IMR-90 (cell line): ENCODE measurements around the gene ATP6AP1. TPM values are rescaled to one million over a fixed set of nuclear protein-coding genes. Genes with fewer than 3 reads are reported as not detected.

ENCODE experiments used
- ATAC-seq: fragments of 200-7000 bp; cut with Tn5 transposase; 2 replicates; pipeline ENCODE4 v1.9.1; 2020; ENCODE audit warnings: low read depth, mild to moderate bottlenecking, moderate library complexity
- BruUV-seq: library from RNA; stranded (reverse); fragments of 400-500 nt; replicated peaks from 2 replicates; lab custom pipeline; 2021; lab: Mats Ljungman, UMichigan
- CTCF ChIA-PET: fragments of 300-600 bp; formaldehyde crosslinking; extraction: SDS; loops from one replicate; lab custom pipeline; 2021; ENCODE audit warnings: antibody characterized with exemption; lab: Yijun Ruan, JAX
- POLR2A ChIA-PET: fragments of 300-600 bp; sonication (Branson Sonifier 250); formaldehyde crosslinking; loops from one replicate; lab custom pipeline; 2022; ENCODE audit warnings: antibody characterized with exemption; ENCODE audit not compliant: unreplicated experiment; lab: Charles Lee
- DNase-seq: peaks from one replicate; pipeline ENCODE4 v3.0.0; 2013
- H2AFZ ChIP-seq: replicated peaks from 2 replicates; pipeline ENCODE3; 2013; ENCODE audit warnings: low read length, mild to moderate bottlenecking; ENCODE audit not compliant: poor library complexity
- H2AK5ac ChIP-seq: 2 replicates; pipeline ENCODE4 v1.6.1; 2013; ENCODE audit warnings: low read depth, low read length, inconsistent platforms
- H2AK9ac ChIP-seq: replicated peaks from 2 replicates; pipeline ENCODE3; 2013; ENCODE audit warnings: mild to moderate bottlenecking, low read depth, low read length, moderate library complexity; ENCODE audit not compliant: poor library complexity
- H2BK120ac ChIP-seq: 2 replicates; pipeline ENCODE4 v1.6.1; 2013; ENCODE audit warnings: low read depth, low read length, inconsistent platforms
- H2BK15ac ChIP-seq: 3 replicates; pipeline ENCODE4 v1.6.1; 2013; ENCODE audit warnings: low read depth, low read length, inconsistent platforms
- H2BK20ac ChIP-seq: 2 replicates; pipeline ENCODE4 v1.6.1; 2013; ENCODE audit warnings: low read depth, mild to moderate bottlenecking, inconsistent platforms, low read length, moderate library complexity
- H2BK5ac ChIP-seq: 2 replicates; pipeline ENCODE4 v1.6.1; 2013; ENCODE audit warnings: mild to moderate bottlenecking, low read depth, low read length, inconsistent platforms; ENCODE audit not compliant: poor library complexity, severe bottlenecking
- H3K14ac ChIP-seq: replicated peaks from 2 replicates; pipeline ENCODE4 v1.6.1; 2013; ENCODE audit warnings: low read depth, low read length, inconsistent platforms
- H3K18ac ChIP-seq: 2 replicates; pipeline ENCODE4 v1.6.1; 2013; ENCODE audit warnings: low read depth, low read length, control low read depth
- H3K23ac ChIP-seq: 2 replicates; pipeline ENCODE4 v1.6.1; 2013; ENCODE audit warnings: low read depth, low read length, inconsistent platforms
- H3K27ac ChIP-seq: 2 replicates; pipeline ENCODE4 v1.5.1; 2013; ENCODE audit warnings: mild to moderate bottlenecking, control low read depth, low read length; ENCODE audit not compliant: insufficient read depth
- H3K27me3 ChIP-seq: 2 replicates; pipeline ENCODE4 v1.6.1; 2013; ENCODE audit warnings: low read length; ENCODE audit not compliant: control insufficient read depth, insufficient read depth
- H3K36me3 ChIP-seq: 2 replicates; pipeline ENCODE4 v1.6.1; 2013; ENCODE audit warnings: low read length, mixed read lengths; ENCODE audit not compliant: control insufficient read depth, insufficient read depth
- H3K4ac ChIP-seq: 2 replicates; pipeline ENCODE4 v1.6.1; 2013; ENCODE audit warnings: low read depth, low read length, inconsistent platforms
- H3K4me1 ChIP-seq: 2 replicates; pipeline ENCODE4 v1.6.1; 2013; ENCODE audit warnings: low read length, mixed read lengths; ENCODE audit not compliant: control insufficient read depth, insufficient read depth
- H3K4me2 ChIP-seq: 2 replicates; pipeline ENCODE4 v1.6.1; 2013; ENCODE audit warnings: low read depth, mild to moderate bottlenecking, control low read depth, low read length, moderate library complexity
- H3K4me3 ChIP-seq: 2 replicates; pipeline ENCODE4 v1.5.1; 2013; ENCODE audit warnings: low read depth, mild to moderate bottlenecking, control low read depth, low read length, moderate library complexity; ENCODE audit not compliant: insufficient read depth
- H3K56ac ChIP-seq: 2 replicates; pipeline ENCODE4 v1.6.1; 2013; ENCODE audit warnings: low read length, inconsistent platforms; ENCODE audit not compliant: insufficient read depth; ENCODE audit errors: extremely low read depth
- H3K79me1 ChIP-seq, 2 experiments: 2 replicates each; pipeline ENCODE4 v1.6.1; 2013; ENCODE audit warnings: low read length in 2 of 2, inconsistent platforms in 1 of 2, low read depth in 1 of 2
- H3K9ac ChIP-seq: 2 replicates; pipeline ENCODE4 v1.6.1; 2013; ENCODE audit warnings: low read depth, low read length, control low read depth
- H3K9me1 ChIP-seq: 2 replicates; pipeline ENCODE4 v1.6.1; 2013; ENCODE audit warnings: low read length, inconsistent platforms; ENCODE audit not compliant: insufficient read depth
- H3K9me3 ChIP-seq: 2 replicates; pipeline ENCODE4 v1.6.1; 2013; ENCODE audit warnings: low read length; ENCODE audit not compliant: control insufficient read depth, insufficient read depth
- H4K20me1 ChIP-seq: 2 replicates; pipeline ENCODE4 v1.6.1; 2013; ENCODE audit warnings: low read length, inconsistent platforms; ENCODE audit not compliant: insufficient read depth
- H4K5ac ChIP-seq: 2 replicates; pipeline ENCODE4 v1.6.1; 2013; ENCODE audit warnings: mild to moderate bottlenecking, low read depth, low read length, control low read depth
- H4K8ac ChIP-seq, 2 experiments: 2 replicates each; pipeline ENCODE4 v1.6.1; 2013; ENCODE audit warnings: low read depth in 2 of 2, low read length in 2 of 2, control low read depth in 1 of 2, inconsistent platforms in 1 of 2
- H4K91ac ChIP-seq: 2 replicates; pipeline ENCODE4 v1.6.1; 2013; ENCODE audit warnings: low read depth, low read length, inconsistent platforms; ENCODE audit not compliant: insufficient read depth
- MAZ ChIP-seq: IDR thresholded peaks from 2 replicates; pipeline ENCODE4 v1.6.1; 2012; ENCODE audit warnings: low read depth, mild to moderate bottlenecking, low read length, improper control_type of control experiment, moderate library complexity, borderline replicate concordance
- MXI1 ChIP-seq: IDR thresholded peaks from 2 replicates; pipeline ENCODE4 v1.6.1; 2012; ENCODE audit warnings: low read depth, mild to moderate bottlenecking, low read length, moderate library complexity, borderline replicate concordance
- NFE2L2 ChIP-seq: fragments of 150-350 bp; IDR thresholded peaks from 2 replicates; pipeline ENCODE4 v1.6.1; 2016; ENCODE audit warnings: low read depth, mild to moderate bottlenecking, low read length
- POLR2A ChIP-seq: IDR thresholded peaks from 2 replicates; pipeline ENCODE4 v1.6.1; 2012; ENCODE audit warnings: mild to moderate bottlenecking, low read depth, low read length
- WGBS, 2 experiments: methylation state at CpG; one replicate each; pipeline versions ENCODE4 v1.1.5 to v1.1.7; 2013; ENCODE audit warnings: missing lambda C conversion rate in 2 of 2; ENCODE audit not compliant: insufficient read length in 1 of 2; ENCODE audit errors: extremely low coverage in 2 of 2; 5-methylcytosine and 5-hydroxymethylcytosine counted together
- dilution Hi-C: fragments of 300-500 bp; cut with HindIII; formaldehyde crosslinking; loops from one replicate; pipeline ENCODE4 v1.14.3; 2018; ENCODE audit warnings: low sequenced_read_pairs; ENCODE audit not compliant: unreplicated experiment
- in situ Hi-C: fragments of 300-500 bp; cut with MboI; formaldehyde crosslinking; loops from 3 replicates; pipeline ENCODE4 v1.14.3; 2019; ENCODE audit warnings: low sequenced_read_pairs, inconsistent platforms, mixed read lengths
- intact Hi-C: fragments of 100-400 bp; cut with micrococcal nuclease; formaldehyde crosslinking; loops from 2 replicates; pipeline ENCODE4 v1.10.0; 2022
- polyA plus RNA-seq, 3 experiments: library from polyadenylated mRNA; depleted of rRNA; stranded (reverse); fragments of >200 nt; gene quantifications; 2 replicates each; pipeline ENCODE4 v1.2.3, GENCODE V29; 2012; ENCODE audit warnings: low replicate concordance in 1 of 3
- total RNA-seq: library from RNA; depleted of rRNA; stranded (reverse); fragments of >200 nt; gene quantifications from 2 replicates; pipeline ENCODE4 v1.2.3, GENCODE V29; 2012
- TF ChIP-seq, protein P1 (sequence below): conservative IDR thresholded peaks from 2 replicates; pipeline ENCODE4 v1.5.1; 2012; ENCODE audit warnings: mild to moderate bottlenecking, low read depth, low read length, improper control_type of control experiment

The ATP6AP1 gene
- total and polyA plus RNA-seq, 2 of the 4 experiments (the other 2 are of a cell fraction), result 13.8 to 96.7 TPM

DNA sequence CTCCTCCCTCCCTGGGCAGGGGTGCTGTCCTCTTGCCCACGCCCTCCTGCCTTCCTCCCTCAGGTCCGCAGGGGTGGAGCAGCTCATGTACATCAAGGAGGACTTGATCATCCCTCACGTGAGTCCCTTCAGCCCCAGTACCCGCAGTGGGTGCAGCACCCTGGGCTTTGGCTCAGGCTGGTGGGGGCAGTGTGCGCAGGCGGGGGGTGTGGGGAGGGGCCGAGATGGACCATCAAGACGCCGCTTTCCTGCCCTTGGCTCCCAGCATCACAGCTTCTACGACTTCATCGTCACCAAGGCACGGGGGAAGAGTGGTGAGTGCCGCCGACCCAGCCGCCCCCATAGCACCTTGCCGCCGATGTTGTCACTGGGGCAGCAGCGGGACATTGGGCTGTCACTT, 21.1 kb downstream of the ATP6AP1 start:
- Histone ChIP-seq H4K91ac (no peak overlapping the region), H3K4ac (no peak overlapping the region), H4K8ac (no peak overlapping the region), H3K4me1 (peaks cover 8% of the 10 kb centered on the region; the same call in 1 of the 2 replicates), H2AFZ (no peak overlapping the region), H2AK5ac (no peak overlapping the region), H2BK15ac (no peak overlapping the region), H2BK5ac (no peak overlapping the region), H2AK9ac (no peak overlapping the region), H3K56ac (no peak overlapping the region), H3K18ac (no peak overlapping the region), H3K79me1 (peaks cover 0 to 29% of the 10 kb centered on the region in 2 experiments; a peak in 2 of 4 replicates), H3K27ac (no peak overlapping the region), H3K14ac (no peak overlapping the region), H2BK20ac (no peak overlapping the region), H3K4me2 (no peak overlapping the region), H3K4me3 (no peak overlapping the region), H3K9me1 (no peaks in the 10 kb centered on the region), H4K5ac (no peak overlapping the region), H3K27me3 (no peaks in the 10 kb centered on the region), H3K36me3 (peaks cover 47% of the 10 kb centered on the region), H3K23ac (no peak overlapping the region), H2BK120ac (no peak overlapping the region), H3K9ac (no peak overlapping the region), H4K20me1 (no peaks in the 10 kb centered on the region; the same call in 1 of the 2 replicates), H3K9me3 (no peaks in the 10 kb centered on the region; the same call in 1 of the 2 replicates)
- ATAC-seq (no peak), DNase-seq (no peak)
- in situ Hi-C loops (no loop called here), dilution Hi-C loops (no loop called here), intact Hi-C loops (no loop called here)
- no CpG with 5 or more reads among the region's 18 CpGs for WGBS, 2 experiments
- POLR2A ChIA-PET, result no interaction called here
- TF ChIP-seq MAZ (no peak), MXI1 (no peak), NFE2L2 (no peak), POLR2A (no peak)
- TF ChIP-seq, protein P1, sequence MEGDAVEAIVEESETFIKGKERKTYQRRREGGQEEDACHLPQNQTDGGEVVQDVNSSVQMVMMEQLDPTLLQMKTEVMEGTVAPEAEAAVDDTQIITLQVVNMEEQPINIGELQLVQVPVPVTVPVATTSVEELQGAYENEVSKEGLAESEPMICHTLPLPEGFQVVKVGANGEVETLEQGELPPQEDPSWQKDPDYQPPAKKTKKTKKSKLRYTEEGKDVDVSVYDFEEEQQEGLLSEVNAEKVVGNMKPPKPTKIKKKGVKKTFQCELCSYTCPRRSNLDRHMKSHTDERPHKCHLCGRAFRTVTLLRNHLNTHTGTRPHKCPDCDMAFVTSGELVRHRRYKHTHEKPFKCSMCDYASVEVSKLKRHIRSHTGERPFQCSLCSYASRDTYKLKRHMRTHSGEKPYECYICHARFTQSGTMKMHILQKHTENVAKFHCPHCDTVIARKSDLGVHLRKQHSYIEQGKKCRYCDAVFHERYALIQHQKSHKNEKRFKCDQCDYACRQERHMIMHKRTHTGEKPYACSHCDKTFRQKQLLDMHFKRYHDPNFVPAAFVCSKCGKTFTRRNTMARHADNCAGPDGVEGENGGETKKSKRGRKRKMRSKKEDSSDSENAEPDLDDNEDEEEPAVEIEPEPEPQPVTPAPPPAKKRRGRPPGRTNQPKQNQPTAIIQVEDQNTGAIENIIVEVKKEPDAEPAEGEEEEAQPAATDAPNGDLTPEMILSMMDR, result no peak
- no TSS peak for BruUV-seq
- CTCF ChIA-PET, result no interaction called here
